Stimulated activated CD8-positive, alpha-beta memory T cell treated with anti-CD3 and anti-CD28 coated beads, Interleukin-12 subunit alpha, Interleukin-12 subunit beta, amount 100 ng/mL, for 24 hours (primary cell): Measurements from ENCODE around the gene DMRT1.

ENCODE experiments used
- DNase-seq: peaks from one replicate; pipeline ENCODE4 v3.0.0-alpha.2; 2020; ENCODE audit errors: extremely low read depth

The DMRT1 gene

DNA sequence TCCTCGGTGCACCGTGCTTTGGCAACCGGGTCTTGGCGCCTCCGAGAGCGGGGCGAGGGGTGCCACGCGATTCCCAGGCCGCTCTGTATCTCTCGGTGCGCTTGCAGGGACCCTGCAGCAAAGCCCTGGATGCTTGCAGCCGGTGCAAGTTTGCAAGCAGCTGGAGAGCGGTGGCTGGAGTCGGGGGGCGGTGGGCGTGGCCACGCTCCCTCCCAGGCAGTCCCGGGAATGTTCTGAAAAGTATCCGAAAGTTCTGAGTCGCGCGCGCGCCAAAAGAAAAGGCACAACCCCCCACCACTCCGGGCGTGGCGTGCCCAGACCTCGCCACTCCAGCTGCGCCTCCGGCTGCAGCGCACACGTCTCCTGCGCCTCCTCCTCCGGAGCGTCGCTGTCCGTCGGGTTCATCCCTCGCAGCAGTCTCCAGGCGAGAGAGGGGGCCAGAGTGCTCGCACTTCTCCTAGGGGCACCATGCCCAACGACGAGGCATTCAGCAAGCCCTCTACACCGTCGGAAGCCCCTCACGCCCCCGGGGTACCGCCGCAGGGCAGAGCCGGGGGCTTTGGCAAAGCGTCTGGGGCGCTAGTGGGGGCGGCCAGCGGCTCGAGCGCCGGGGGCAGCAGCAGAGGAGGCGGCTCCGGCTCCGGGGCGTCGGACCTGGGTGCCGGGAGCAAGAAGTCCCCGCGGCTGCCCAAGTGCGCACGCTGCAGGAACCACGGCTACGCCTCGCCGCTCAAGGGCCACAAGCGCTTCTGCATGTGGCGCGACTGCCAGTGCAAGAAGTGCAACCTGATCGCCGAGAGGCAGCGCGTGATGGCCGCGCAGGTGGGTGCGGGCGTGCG is at the start of gene DMRT1:
Gene DMRT1 (plus strand): TSS at position 327 of the 839 bp plus-strand sequence. CDS start 142 bp downstream, at position 469.
- no peak for DNase-seq

DNA sequence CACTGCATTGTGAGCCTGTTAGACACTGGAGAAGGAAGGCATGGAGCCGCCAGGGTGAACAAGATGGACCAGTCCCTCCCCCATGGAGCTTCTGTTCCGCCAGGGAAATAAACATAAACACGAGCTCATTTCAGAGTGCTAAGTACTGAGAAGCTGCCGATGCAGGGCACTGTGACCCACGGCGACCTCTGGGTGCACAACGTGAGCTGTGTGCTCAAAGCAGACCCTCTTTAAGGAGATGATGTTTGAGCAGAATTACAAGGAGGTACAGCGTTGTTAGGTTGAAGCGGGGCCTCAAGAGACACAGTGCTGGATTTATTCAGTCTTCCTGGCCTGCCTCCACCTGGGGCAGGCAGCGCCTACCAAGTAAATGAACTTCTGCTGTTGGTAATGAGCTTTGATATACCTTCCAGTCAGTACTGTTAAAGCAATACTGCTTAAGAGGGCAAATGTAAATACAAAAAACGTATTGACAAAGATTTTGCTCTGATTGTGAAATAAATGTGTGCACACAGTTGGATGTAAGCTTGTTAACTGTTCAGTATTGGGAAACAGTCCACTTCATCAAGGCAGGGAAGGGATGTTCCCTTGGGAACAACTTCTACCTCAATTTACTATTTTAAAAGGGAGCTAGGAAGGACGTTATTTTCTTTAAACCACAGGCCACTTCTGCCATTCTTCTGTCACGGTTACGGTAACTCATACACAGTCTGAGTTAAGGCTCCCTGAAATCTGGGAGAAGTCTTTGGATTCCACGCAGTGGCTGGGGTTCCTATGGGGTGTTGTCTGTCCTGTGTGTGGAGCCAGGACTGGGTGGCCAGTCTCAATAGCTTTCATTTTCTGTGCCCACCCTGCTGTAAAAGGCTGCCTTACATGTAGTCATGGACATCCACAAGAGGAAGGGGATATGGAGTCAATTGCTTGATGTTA is 48.9 kb upstream of the DMRT1 start:
- DNase-seq: no peak

DNA sequence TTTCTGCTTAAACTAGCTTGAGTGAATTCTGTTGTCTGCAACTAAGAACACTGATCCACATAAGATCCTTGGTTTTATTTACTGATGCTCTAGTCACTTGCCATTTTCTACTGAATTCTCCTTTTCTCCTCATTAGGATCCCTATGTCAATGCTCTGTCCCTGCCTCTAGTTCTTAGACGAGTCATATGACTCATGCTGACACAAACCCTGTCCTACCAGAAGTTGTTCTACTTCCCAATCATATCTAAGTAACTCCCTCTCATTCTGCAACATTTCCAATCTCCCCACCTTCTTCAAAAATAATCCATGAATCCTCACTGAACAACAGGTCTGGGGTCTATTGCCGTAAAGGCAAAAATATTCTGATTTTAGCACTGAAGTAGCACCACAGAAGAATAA is 47.1 kb upstream of the DMRT1 start:
- no peak for DNase-seq

DNA sequence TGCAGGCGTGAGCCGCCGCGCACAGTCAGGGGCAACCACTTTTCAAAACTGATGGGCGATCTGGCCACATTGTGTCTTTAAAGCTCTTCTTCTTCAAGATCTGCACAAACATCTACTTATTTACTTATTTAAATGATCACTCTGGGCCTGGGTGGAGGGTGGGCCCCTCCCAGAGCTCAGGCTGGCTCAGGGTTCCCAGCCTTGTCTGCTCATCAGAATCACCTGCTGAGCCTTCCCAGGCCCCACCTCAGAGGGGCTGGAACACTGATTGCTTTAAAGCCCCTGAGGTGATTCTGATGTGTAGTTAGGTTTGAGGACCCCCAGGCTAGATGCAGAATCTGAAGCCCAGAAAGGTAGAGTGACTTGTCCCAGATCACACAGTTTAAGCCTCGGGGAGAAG is 45.6 kb upstream of the DMRT1 start:
- no peak for DNase-seq

DNA sequence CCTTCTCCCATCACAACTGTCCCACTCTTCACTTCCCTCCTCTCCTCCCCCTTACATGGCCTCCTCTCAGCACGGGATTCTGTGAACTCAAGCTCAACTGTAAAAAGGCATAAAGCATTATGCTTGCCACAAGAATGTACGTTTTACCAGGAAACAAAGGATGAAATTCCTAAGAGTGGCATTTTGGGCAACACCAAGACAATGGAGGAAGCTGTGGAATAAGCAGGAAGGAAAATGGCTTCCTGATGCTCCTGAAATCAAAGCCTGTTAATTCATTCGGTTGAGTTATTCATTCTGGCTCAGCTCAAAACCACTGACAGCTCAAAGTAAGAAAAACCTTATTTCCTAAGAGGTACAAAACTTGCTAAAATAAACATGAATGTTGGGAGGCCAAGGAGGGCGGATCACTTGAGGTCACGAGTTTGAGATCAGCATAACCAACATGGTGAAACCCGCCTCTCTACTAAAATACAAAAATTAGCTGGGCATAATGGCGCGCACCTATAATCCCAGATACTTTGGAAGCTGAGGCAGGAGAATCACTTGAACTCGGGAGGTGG is 40.8 kb upstream of the DMRT1 start:
- no peak for DNase-seq

DNA sequence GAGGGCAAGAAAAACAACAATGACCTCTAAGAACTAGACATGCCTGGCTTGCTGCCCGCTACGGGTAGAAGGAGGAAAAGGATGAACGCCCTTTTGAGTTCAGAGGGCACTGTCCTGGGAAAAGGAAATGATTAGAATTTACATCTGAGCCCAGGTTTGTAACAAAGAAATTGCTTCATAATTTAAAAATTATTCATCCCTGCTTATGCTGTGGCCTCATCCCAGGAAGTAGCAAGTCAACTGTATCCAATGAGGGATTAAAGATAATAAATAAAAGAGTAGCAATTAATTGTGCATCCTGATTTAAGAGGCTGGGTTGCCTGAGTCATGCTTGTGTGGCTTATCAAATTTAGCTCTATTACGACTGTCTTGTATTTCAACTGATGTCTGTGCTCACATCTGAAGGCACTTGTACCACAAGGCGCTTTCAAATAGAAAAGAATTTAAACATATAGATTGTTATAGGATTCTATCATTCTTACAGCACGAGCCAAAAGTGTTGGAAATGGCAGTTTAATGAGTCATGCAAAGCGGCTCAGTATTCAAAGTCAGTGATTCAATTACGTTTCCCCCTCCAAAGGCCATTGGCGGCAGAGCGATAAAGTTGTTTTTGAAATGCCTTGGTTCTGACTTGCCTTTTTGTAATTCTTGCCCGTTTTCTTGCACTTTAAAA is 40.0 kb upstream of the DMRT1 start:
- DNase-seq: no peak

DNA sequence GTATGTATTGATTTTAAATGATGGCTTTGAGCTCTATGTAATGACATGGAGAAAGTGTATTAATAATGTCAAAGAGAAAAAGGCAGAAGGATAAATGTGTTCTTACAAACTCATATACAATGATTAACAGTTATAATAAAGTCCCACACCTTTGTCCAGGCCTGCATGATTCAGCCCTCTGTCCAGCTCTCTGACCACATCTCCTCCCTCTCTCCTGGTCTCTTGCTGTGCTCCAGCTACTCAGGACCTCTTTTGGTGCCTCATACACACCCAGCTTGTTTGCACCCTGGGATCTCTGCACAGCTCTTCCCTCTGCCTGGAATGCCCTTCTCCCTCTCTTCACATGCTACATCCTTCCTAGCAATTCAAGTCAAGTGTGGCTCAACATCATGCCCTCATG is 37.5 kb upstream of the DMRT1 start:
- no peak for DNase-seq

DNA sequence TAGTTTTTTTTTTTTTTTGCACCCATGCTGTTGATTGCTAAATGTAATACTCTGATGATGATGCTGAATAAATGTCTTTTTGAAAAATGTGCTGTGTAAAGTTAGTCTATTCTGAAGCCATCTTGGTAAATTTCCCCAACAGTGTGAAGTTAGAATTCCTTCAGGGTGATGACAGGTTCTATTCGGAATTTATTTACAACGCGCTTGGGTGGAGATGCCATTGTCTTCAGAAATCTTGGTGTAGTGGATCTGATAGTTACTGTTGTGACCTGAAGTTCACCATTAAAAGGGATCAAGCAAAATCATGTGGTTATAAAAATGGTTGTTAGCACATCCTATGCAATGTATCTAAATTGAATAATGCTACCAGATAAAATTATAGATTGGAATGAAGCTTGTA is 36.3 kb upstream of the DMRT1 start:
- DNase-seq: no peak

DNA sequence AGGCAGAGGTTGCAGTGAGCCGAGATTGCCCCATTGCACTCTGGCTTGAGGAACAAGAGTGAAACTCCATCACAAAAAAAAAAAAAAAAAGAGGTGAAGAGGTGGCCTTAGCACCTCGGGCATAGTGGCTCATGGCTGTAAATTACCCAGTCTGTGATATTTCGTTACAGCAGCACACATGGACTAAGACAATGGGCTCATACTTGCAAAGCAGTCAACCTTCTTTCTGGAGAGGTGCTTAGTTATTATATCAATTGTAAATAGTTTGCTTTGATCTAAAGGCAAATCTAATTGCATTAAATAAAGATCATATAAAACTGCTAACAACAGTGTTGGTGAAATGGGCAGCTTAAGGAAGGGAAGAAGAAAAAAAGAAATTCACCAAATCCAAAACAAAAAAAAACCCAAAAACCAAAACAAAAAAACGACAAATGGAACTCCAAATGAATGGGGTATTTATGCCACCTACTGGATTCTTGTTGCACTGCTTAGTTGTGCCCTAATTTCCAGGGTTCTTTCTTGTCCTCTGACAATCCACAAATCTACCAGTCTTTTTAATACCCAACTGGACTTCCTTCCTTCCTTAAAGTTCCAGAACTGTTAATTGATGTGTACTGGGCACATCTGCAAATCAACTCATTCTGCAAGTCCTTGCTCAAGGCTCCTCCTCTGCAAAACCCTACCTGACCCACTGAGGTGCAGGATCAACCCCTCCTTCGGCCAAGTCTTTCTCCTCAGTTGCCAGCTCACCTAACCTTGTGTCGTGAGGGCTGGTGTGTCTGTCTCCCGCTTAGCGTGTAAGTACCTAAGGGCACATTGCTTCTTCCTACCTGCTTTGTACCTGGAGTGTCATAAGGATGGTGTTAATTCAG is 35.0 kb upstream of the DMRT1 start:
- DNase-seq: no peak

DNA sequence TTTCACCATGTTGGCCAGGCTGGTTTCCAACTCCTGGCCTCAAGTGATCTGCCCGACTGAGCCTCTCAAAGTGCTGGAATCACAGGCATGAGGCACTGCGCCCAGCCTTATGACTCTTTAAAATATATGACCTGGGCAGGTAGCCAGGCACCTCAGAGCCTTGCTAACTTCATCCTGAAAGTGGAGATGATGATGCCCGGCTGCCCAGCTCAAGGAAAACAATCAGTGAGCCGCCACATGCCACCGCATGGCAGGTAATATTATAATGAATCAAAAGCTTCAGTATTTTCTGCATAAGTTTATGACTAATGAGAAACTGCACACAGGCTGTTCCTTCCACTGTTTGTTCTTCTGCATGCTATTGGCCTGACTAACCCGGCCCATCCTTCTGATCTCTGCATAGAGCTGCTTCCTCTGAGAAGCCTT is 30.4 kb upstream of the DMRT1 start:
- no peak for DNase-seq

DNA sequence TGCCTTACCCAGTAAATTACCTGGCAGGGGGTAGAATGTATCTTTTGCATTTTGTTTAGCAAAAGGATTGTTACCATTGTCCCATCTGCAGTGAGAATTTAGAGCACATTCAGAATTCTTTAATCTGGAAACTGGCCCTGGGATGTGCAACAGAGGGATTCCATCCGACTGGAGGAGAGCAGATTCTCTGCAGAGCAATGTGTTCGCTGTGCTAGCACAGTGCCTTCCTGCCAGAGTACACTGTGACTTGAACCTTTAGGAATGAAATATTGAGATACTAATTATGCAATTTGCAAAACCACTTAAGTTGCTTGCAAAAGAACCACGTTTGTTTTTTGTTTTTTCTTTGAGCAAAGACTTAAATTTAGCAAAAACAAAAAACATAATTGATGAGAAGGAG is 22.5 kb upstream of the DMRT1 start:
- no peak for DNase-seq

DNA sequence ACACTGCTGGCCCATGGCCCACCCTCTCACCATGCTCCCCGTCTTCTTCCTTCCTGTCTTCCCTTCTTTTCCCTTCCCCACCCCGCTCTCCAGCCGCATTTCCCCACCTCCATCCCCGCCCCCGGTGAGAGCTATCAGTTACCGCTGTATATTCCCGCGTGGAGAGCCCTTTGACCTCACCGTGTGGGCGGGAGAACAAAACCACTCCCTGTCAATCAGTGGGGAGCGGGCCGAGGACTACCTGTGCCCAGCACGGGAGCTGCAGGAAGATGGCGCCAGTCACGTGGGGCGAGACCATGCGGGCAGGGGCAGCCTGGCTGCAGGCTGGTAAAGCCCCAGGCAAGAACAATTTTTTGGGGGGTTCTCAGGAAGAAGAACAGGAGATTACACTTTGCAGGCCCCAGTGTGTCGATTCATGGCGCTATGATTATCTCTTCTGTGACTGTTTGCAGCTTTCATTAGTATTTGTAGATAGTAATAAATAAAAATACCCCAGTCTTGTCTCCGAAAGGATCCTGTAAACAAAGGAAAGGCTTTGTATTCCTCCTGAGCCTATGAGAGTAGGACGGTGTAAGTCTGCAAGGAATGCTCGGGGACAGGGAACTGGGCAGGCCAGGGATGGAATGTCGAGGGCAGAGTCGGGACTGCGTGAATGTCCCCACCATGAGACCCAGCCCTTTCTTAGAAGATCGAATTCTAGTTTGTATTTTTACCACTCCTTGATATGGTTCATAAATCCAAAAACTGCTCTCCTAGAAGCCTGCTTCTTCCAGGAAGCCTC is 14.8 kb upstream of the DMRT1 start:
- no peak for DNase-seq

DNA sequence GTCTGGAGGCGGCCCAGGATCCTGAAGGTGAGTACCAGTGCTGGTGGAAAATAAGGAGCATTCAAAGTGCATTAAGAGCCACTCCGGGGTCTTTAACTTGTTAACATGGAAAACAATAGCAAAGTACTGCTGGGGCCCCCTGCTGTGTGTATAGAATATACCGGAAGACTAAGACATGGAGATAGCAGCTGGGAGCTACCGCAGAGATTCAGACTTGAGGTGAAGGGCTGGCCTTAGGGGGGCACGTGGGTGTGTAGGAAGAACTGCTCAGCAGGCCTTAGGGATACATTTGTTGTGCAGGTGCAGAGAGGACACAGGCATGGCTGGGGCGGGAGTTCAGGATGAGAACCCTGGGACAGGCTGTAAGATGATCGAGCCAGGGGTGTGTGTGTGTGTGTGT is 1.2 kb upstream of the DMRT1 start:
- DNase-seq: no peak

DNA sequence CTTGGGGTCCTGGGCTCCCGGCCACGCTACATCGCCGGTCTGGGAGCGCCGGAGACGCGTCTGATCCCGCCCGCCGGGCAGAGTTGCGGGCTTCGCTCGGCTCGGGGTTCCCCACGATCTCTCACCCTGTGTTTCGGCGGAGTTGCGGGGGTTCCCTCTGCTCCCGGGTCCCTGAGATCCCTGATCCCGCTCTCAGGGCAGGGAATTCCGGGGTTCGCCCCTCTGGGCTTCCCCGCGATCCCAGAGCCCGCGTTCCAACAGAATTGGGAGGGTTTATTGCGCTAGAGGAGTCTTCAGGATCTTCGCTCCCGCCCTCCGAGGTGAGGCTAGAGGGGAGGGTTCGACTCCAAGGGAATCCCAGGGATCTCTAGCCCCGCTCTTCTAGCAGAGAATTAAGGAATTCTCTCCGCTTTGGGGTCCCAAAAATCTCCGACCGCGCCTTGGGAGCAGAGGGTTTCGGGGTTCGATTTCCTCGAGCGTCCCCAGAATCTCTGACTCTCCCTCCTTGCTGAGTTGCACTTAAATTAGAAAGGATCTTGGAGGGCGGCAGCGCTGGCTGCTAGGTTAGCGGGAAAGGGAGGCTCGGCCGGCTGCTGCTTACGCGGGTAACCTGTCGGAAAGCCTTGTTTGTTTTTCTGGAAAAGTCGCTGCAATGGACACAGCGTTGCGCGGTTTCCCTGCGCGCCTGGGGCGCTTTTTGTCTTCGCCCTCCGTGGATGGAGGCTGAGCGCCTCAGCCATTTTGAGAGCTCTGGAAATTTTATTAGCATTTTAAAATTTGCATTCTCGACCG is 1.3 kb downstream of the DMRT1 start:
- DNase-seq: no peak

DNA sequence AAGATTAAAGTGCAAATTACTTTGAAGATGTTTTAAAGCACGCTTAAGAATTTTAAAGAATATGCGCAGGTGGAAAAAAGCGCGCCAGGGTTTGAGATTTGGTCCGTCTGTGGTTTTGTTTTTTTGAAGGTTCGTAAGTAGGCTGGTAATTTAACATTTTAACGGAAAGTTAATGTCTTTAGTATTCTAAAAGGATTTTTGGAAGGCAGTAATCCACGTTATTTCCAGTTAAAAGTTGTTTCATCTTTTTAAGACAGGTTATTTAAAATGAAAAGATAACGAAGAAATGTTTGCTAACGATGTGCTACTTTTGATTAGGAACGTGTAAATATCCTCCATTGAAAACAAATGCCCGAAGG is 1.9 kb downstream of the DMRT1 start:
- DNase-seq: no peak

DNA sequence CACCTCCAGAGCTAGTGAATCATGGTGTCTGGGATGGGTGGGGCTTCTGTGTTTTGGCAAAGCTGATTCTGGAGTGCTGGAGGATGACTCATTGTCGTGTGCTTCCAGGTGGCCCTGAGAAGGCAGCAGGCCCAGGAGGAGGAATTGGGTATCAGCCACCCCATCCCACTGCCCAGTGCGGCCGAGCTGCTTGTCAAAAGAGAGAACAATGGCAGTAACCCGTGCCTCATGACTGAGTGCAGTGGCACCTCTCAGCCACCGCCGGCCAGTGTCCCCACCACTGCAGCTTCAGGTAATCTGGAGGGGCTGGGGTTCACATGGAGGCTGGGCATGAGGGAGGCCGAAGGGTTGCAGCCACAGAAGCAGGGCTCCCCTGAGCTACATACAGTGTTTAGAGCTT is 5.4 kb downstream of the DMRT1 start:
- no peak for DNase-seq

DNA sequence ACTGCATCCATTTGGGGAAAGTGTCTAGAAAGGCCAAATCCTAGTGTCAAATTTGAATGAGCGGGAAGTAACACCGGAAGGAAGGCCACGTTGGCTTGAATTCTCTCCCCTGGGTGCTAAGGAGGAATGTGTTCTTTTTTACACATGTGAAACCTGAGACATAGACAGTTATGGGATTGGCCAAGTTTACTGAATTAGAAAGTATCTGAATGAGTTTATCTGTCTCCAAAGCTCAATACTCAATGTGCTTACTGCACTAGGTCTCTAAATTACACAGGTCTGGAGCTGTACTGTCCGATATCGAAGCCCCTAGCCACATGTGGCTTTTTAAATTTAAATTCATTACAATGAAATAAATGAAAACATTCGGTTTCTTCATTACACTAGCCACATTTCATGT is 6.0 kb downstream of the DMRT1 start:
- DNase-seq: no peak

DNA sequence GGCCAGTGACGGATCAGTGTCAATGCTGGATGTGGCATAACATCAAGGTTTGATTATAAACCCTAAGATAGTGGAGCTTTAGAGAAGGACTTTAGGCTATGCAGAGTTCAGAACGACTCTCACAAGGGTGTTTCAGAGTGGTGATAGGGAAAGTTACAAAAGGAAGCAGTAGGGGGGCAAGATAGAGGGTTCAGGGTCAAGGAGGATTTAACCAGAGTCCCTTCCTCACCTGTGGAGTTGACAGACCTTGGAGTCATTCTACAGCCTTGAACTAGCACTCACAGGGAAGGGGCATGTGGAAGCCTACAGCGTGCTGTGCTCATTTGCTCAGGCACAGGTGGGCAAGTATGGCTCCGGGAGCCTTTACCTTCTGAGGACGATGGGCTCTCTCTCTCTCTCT is 7.9 kb downstream of the DMRT1 start:
- DNase-seq: no peak

DNA sequence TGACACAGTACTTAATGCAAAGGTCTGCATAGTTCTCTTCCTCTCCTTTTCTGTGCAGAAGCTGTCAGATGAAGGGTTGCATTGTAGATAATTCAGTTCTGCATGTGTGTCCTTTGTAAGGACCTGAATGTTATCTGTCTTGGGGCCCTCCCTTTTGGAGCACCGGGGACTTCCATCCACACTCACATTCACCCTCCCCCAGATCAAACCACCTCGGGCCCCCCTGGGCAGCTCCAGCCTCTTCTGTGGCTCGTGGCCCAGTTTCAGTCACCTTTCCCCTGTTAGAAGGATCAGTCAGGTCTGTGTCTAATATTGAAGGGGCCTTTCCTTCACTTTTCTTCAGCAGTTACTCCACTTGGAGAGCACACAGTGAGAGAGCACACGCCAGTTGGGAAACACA is 11.0 kb downstream of the DMRT1 start:
- DNase-seq: no peak

DNA sequence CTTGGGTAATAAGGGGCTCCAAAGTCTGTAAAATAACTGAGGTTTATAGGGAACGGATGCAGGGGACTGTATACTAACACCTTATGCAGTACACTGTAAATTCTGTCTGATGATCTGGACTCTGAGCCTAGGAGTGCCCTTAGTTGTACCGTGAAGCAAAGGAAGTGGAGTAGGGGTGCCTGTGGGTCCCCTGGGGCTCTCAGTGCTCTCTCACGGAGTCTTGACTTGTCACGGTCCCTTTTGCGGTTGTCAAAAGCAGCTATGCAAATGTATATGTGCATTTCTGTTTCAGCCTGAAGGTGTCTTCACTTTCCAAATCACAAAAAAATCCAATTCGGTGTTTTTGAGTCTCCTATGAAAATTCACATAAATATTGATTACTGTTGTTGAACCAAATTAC is 17.8 kb downstream of the DMRT1 start:
- DNase-seq: no peak
